HG03045 (cell line): Measurements from ENCODE around the gene NSD1.
"Not testable (repeated sequence)": the region's sequence is repeated elsewhere in the genome, so short reads cannot be mapped to it uniquely, and the experiment has no call there.

Source experiments
- ATAC-seq: cut with Tn5 transposase; IDR thresholded peaks from one replicate; pipeline ENCODE4 v1.9.1; 2021; ENCODE audit warnings: mild to moderate bottlenecking, moderate library complexity; ENCODE audit not compliant: unreplicated experiment

NSD1 gene

GRCh38 chr5:177123789-177124485 lies 9.6 kb upstream of the NSD1 start:
- ATAC-seq: no peak

DNA sequence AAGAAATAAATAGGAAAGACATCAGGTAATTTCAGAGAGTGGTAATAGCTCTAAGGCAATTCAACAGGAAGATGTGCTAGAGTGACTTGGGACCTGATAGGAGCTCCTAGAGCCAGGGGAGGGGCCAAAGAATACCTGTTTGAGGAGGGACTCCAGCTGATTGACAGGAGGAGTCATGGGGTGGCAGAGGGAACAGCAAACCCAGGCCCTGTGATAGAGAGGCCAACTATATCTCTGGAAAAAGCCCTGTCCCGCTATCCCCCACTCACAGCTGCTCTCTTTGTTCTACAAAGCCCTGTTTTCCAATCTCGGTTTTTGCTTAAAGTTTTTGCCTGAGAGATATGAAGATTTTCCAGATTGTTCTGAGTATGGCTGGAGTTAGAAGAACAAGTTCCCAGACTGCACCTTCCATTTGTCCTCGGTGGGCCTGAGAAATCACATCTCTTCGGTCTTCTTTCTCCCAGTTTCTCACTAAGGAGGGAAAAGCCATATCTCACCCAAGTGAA lies 9.0 kb upstream of the NSD1 start:
- no peak for ATAC-seq

GRCh38 chr5:177126771-177127170 lies 6.8 kb upstream of the NSD1 start:
- ATAC-seq: no peak

DNA sequence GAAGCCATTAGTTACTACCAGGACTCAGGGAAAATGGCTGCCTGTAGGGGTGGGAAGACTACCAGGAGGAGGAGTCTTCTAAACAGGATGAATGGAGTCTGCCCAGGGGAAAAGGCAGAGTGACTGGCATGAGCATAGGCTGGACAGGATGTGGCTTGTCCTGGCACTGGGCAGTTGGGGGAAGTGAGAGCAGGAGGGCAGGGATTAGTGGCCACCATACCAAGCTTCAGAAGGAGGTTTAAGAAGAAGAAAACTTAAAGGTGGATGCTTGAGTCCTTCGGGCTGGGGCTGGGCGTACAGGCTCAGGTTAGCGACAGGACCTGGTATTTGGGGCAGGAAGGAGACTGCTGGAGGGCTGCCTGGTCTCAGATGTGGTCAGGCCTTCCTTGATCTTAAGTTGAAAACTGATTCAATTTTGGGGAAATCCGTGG lies 5.0 kb upstream of the NSD1 start:
- ATAC-seq: no peak

- no peak for ATAC-seq
Measured at GRCh38 chr5:177130211-177131018, 3.2 kb upstream of the NSD1 start.

DNA sequence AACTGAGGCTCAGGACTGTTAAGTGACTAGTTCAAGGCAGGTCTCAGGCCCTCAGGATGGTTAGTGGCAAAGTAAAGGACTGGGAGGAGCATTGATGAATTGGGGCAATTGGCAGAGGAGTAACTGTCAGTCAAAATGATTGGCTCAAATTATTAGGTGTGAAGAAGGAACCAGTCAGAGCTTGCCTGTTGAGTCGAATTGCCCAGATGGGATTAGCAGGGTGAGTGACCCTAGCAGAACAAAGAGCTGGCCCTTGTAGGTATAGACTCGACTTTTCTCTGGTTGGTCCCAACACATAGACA lies 2.6 kb upstream of the NSD1 start:
- no peak for ATAC-seq

GRCh38 chr5:177131352-177132135 lies 2.0 kb upstream of the NSD1 start:
- ATAC-seq: no peak

DNA sequence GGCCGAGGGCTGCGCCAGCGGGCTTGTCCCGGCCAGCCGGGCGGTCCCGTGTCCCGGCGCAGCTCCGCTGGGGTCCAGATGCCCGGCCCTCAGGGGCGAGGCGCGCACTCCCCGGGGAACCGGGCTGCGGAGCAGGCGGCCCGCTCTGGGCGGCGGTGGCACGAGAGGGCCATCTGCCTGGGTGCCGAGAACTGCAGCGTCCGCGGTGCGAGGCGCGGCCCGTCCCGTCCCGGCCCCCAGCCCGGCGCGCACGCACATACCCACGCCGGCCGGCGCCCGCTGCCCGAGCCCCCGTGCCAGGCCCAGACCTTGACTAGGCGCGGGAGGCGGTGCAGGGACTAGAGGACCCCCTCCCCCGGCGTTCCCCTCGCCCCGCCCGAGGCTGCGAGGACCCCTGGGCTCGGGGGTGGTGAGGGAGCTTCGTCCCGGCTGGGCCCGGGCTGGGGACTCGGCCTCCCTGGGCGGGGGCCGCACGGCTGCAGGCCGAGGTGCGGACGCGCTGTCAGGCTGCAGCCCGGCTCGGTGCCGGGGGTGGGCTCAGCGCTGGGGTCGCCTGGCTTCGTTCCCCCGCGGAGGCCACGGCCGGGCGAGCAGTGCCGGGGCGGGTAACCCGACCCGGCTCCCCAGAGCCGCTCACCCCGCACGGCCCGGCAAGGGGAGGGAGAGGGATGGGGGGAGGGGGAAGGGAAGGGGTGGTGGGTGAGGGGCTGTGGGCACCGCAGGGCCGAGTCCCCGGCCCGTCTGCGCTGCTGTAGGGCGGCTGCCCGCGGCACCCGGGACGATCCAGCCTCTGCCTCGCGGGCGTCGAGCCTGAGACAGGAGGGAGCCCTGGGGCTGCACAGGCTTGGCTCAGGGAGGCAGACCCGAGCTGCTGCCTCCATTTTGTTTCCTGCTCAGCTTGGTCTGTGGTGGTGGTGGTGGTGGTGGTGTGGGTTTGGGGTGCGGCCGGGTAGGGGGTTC lies 1.2 kb upstream of the NSD1 start:
- ATAC-seq: peak; percentile 7

- ATAC-seq: peak; percentile 29
Measured at GRCh38 chr5:177133853-177134696, 502 bp downstream of the NSD1 start.

- ATAC-seq: no peak
Measured at GRCh38 chr5:177134697-177135225, 1.2 kb downstream of the NSD1 start.

GRCh38 chr5:177140312-177140711 lies 6.7 kb downstream of the NSD1 start:
- ATAC-seq: no peak

DNA sequence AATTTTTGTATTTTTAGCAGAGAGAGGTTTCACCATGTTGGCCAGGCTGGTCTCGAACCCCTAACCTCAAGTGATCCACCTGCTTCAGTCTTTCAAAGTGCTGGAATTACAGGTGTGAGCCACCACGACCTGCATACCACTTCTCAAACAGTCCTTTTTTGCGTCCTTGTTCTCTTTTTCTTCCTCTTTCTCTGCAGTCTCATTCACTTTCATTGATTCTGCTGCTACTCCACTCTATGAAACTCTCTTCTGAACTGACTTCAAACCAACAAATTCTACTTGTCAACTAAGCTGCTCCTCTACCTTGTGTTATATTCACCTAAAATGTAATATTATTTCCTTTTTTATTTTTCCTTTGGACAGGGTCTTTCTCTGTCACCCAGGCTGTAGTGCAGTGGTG lies 7.9 kb downstream of the NSD1 start:
- no peak for ATAC-seq

DNA sequence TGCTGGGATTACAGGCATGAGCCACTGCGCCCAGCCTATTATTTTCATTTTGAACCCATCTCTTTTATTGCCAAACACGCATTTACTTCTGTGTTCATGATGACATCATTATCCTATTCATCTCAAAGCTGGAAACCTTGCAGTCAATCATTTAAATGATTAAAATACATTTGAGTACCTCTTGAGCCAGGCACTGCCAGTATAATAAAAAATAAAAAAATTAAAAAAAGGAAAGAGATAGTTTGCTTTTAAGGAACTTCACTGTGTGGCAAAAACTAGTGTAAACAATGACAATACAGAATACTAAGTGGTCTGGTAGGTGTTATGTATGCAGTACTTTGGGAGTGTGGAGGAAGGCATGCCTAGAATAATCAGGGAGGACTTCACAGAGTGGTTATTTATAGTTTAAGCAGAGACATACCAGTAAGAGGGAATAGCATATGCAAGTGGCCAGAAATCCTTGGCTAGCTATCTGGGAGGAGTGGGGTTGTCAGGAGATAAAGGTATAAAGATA lies 8.6 kb downstream of the NSD1 start:
- no peak for ATAC-seq

DNA sequence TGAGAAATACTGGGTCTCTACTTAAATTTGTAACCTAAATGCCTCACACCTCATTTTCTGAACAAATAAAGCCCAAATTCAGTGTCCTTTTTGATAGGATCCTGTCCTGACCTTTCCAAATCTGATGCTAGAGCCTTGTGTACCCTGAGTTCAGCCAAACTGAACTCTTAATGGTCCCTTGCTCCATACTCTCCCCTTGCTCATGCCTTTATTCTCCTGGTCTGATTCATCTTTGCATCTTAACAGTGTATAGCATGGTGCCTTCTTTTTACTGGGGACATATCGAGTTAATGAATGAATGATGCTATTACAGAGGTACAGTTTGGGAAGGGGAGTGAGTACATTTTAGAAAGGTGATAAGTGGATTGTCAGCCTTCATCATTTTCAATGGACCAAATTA lies 9.2 kb downstream of the NSD1 start:
- no peak for ATAC-seq

- ATAC-seq: no peak
Measured at GRCh38 chr5:177146891-177147638, 13.5 kb downstream of the NSD1 start.

DNA sequence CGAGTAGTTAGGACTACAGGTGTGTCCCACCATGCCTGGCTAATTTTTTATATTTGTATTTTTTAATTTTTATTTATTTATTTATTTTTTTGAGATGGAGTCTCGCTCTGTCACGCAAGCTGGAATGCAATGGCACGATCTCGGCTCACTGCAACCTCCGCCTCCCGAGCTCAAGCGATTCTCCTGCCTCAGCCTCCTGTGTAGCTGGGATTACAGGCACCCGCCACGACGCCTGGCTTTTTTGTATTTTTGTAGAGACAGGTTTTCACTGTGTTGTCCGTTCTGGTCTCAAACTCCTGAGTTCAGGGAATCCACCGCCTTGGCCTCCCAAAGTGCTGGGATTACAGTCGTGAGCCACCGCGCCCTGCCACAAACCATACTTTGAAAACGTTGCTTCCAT lies 16.5 kb downstream of the NSD1 start:
- ATAC-seq: not testable (repeated sequence)

DNA sequence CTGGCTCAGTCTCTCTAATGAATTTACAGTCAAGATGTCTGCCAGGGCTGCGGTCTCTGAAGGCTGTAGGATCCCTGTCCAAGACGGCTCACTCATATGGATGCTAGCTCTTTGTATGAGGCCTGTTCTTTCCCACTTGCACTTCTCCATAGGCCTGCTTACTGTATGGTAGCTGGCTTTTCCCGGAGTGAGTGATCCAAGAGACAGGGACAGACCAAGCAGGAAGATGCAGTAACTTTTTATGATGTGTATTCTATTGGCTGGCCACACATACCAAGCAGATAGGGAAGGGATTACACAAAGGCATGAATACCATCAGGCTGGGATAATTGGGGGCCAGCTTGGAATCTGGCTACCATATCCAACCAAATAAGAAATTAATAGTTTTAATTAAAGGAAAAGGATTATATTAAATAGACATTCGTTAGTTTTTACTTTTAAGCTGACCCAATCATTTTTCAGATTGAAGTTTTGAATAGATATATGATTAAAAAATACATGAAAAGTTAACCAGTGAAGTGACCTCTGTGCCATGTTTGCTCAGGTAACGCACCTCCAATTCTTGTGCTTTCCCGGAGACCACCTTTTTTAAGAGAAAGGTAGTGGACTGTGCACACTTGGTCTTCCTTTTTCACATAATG lies 20.6 kb downstream of the NSD1 start:
- ATAC-seq: no peak

DNA sequence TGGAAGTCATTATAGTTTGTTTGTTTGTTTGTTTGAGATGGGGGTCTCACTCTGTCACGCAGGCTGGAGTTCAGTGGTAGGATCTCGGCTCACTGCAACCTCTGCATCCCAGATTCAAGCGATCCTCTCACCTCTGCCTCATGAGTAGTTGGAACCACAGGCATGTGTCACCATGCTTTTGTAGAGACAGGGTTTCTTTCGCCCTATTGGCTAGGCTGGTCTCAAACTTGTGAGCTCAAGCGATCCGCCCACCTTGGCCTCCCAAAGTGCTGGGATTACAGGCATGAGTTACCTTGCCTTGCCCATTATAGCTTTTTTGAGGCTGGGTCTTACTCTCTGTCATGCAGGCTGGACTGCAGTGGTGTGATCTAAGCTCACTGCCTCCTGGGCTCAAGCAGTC lies 28.8 kb downstream of the NSD1 start:
- no peak for ATAC-seq
